MCF 10A (cell line): ENCODE data around the gene MAMDC4. TPM values are rescaled to one million over a fixed set of nuclear protein-coding genes. Genes with fewer than 3 reads are reported as not detected.
"Not testable (repeated sequence)": the region's sequence is repeated elsewhere in the genome, so short reads cannot be mapped to it uniquely, and the experiment has no call there.

ENCODE experiments used
- BruUV-seq: library from RNA; stranded (reverse); fragments of 400-500 nt; replicated peaks from 2 replicates; lab custom pipeline; 2021; lab: Mats Ljungman, UMichigan
- CTCF ChIA-PET: fragments of 300-600 bp; sonication (Branson Sonifier 250); formaldehyde crosslinking; extraction: SDS; loops from one replicate; lab custom pipeline; 2021; ENCODE audit warnings: antibody characterized with exemption, inconsistent platforms; lab: Yijun Ruan, JAX
- POLR2A ChIA-PET: fragments of 300-600, 350-650 bp; sonication (Branson Sonifier 250); formaldehyde crosslinking; extraction: SDS; loops from one replicate; lab custom pipeline; 2020; ENCODE audit warnings: antibody characterized with exemption, inconsistent platforms; lab: Yijun Ruan, JAX
- DNase-seq: peaks from one replicate; pipeline ENCODE4 v3.0.0-alpha.2; 2018; ENCODE audit not compliant: unreplicated experiment
- H3K27ac Mint-ChIP-seq: one replicate; pipeline ENCODE4 v1.8.0; 2022; ENCODE audit warnings: mild to moderate bottlenecking, low read depth, mixed read lengths; ENCODE audit not compliant: unreplicated experiment
- H3K27me3 Mint-ChIP-seq: one replicate; pipeline ENCODE4 v1.8.0; 2022; ENCODE audit warnings: mixed read lengths; ENCODE audit not compliant: insufficient read depth, unreplicated experiment
- H3K36me3 Mint-ChIP-seq: one replicate; pipeline ENCODE4 v1.8.0; 2022; ENCODE audit warnings: mild to moderate bottlenecking, moderate library complexity, mixed read lengths; ENCODE audit not compliant: insufficient read depth, unreplicated experiment
- H3K4me1 Mint-ChIP-seq: one replicate; pipeline ENCODE4 v1.8.0; 2022; ENCODE audit warnings: mixed read lengths; ENCODE audit not compliant: insufficient read depth, unreplicated experiment
- H3K4me3 Mint-ChIP-seq: one replicate; pipeline ENCODE4 v1.8.0; 2022; ENCODE audit warnings: mild to moderate bottlenecking, moderate library complexity, mixed read lengths; ENCODE audit not compliant: unreplicated experiment
- H3K9me3 Mint-ChIP-seq: one replicate; pipeline ENCODE4 v1.8.0; 2022; ENCODE audit warnings: mixed read lengths; ENCODE audit not compliant: unreplicated experiment
- intact Hi-C: fragments of 100-400 bp; cut with micrococcal nuclease; formaldehyde crosslinking; loops from 2 replicates; pipeline ENCODE4 v1.14.1; 2022
- total RNA-seq: library from RNA; stranded (reverse); gene quantifications from 2 replicates; pipeline ENCODE4 v1.2.3, GENCODE V29; 2022
- TF ChIP-seq, protein P1 (sequence below): fragments of 200-600 bp; IDR thresholded peaks from one replicate; pipeline ENCODE4 v1.8.0; 2022; ENCODE audit warnings: antibody characterized with exemption, mild to moderate bottlenecking; ENCODE audit not compliant: unreplicated experiment

The MAMDC4 gene
- total RNA-seq, 1 experiment from 2014 or later: 14.1 TPM

DNA sequence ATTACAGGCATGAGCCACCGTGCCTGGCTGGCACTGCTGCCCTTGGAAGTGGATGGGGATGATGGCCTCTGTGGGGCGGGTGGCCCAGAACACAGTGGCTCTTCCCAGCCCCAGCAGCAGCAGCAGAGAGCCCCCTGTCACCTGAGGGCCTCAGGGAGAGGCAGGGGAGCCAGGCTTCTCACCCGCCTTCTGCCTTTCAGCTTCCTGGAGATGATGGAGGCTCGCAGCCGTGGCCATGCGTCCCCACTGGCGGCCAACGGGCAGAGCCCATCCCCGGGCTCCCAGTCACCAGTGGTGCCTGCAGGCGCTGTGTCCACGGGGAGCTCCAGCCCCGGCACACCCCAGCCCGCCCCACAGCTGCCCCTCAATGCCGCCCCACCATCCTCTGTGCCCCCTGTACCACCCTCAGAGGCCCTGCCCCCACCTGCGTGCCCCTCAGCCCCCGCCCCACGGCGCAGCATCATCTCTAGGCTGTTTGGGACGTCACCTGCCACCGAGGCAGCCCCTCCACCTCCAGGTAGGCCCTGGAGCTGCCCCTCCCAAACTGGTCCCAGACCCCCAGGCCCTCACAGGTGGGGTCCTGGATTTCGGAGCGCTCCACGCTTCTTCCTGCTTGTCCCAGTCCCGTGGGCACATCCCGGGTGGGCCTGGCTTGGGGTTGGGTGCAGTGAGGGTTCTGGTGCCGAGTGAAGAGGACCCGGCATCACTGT is 14.8 kb upstream of the MAMDC4 start:
- intact Hi-C loops: no loop called here
- Mint-ChIP-seq H3K9me3 (no peaks in the 10 kb centered on the region), H3K4me3 (no peak overlapping the region), H3K27ac (no peak overlapping the region), H3K27me3 (no peaks in the 10 kb centered on the region), H3K4me1 (peaks cover 18% of the 10 kb centered on the region), H3K36me3 (peaks cover 48% of the 10 kb centered on the region)
- POLR2A ChIA-PET: interaction anchor here (0.9 kb wide), 1 partner anchor 28 kb away, joined by 4 read pairs; no protein-coding TSS in a partner anchor
- DNase-seq: no peak
- TF ChIP-seq, protein P1, sequence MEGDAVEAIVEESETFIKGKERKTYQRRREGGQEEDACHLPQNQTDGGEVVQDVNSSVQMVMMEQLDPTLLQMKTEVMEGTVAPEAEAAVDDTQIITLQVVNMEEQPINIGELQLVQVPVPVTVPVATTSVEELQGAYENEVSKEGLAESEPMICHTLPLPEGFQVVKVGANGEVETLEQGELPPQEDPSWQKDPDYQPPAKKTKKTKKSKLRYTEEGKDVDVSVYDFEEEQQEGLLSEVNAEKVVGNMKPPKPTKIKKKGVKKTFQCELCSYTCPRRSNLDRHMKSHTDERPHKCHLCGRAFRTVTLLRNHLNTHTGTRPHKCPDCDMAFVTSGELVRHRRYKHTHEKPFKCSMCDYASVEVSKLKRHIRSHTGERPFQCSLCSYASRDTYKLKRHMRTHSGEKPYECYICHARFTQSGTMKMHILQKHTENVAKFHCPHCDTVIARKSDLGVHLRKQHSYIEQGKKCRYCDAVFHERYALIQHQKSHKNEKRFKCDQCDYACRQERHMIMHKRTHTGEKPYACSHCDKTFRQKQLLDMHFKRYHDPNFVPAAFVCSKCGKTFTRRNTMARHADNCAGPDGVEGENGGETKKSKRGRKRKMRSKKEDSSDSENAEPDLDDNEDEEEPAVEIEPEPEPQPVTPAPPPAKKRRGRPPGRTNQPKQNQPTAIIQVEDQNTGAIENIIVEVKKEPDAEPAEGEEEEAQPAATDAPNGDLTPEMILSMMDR: no peak
- CTCF ChIA-PET: no interaction called here
- BruUV-seq: no TSS peak

DNA sequence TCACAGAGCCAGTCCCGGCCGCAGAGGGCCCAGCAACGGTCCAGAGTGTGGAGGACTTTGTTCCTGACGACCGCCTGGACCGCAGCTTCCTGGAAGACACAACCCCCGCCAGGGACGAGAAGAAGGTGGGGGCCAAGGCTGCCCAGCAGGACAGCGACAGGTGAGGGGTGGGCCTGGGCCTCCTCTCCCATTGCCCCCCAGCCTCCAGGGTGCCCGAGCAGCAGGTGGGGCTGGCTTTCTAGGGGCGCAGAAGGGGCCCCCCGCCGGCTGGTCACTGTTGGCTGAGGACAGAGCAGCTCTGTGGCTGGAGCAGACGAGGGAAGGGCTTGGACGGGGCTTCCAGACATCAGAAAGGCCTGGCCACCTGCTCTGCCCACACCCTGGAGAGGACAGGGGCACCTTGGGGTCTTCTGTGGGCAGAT is 14.3 kb upstream of the MAMDC4 start:
- H3K27me3 Mint-ChIP-seq, H3K27ac Mint-ChIP-seq, DNase-seq, H3K9me3 Mint-ChIP-seq, BruUV-seq, H3K4me3 Mint-ChIP-seq, intact Hi-C loops: not testable (repeated sequence)
- peaks cover 18% of the 10 kb centered on the region for H3K4me1 Mint-ChIP-seq
- POLR2A ChIA-PET: interaction anchor here (0.9 to 1.4 kb wide), 2 partner anchors 29 to 36 kb away, joined by 3 to 4 read pairs; no protein-coding TSS in a partner anchor
- CTCF ChIA-PET: interaction anchor here (0.6 to 0.7 kb wide), 2 partner anchors 46 to 245 kb away, joined by 3 read pairs; no protein-coding TSS in a partner anchor
- H3K36me3 Mint-ChIP-seq: peaks cover 51% of the 10 kb centered on the region

DNA sequence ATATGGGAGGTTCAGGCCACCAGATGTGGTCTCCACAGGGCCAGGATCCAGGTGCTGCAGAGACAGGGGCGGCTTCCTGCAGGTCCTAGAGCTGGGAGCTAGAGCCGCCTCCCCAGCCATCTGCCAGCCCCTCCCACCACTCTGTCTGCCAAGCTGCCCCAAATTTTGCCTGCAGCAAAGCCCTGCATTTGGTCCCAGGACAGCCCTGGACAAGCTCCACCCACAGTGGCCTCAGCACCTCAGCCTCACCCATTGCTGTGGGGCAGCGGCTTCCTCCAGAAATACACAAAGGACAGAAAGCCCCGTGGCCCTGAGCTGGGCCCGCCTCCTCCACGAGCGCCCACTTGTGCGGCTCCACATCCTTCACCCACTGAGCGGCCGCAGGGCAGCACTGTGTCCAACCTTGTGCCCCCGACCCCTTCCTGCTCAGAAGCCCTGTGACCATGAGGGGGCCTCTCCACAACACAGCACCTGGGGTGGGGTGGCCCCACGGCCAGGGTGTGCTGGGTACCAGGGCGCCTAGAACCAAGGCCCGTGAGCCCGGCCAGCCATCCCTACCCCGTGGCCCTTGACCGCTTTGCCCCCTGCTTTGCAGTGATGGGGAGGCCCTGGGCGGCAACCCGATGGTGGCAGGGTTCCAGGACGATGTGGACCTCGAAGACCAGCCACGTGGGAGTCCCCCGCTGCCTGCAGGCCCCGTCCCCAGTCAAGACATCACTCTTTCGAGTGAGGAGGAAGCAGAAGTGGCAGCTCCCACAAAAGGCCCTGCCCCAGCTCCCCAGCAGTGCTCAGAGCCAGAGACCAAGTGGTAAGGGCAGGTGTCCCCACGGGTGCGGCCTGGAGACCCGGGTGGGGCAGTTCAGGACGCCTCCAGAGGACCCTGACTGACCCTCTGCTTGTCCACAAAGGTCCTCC is 13.6 kb upstream of the MAMDC4 start:
- no TSS peak for BruUV-seq
- Mint-ChIP-seq H3K36me3 (peaks cover 51% of the 10 kb centered on the region), H3K9me3 (no peaks in the 10 kb centered on the region), H3K4me1 (peaks cover 18% of the 10 kb centered on the region), H3K27ac (no peak overlapping the region), H3K4me3 (no peak overlapping the region), H3K27me3 (no peaks in the 10 kb centered on the region)
- POLR2A ChIA-PET: interaction anchor here (0.9 to 1.8 kb wide), 3 partner anchors 10 to 37 kb away, joined by 3 to 5 read pairs (median 4); no protein-coding TSS in a partner anchor
- intact Hi-C loops: no loop called here
- TF ChIP-seq, protein P1: no peak
- no peak for DNase-seq
- CTCF ChIA-PET: interaction anchor here (0.6 to 0.7 kb wide), 2 partner anchors 45 to 244 kb away, joined by 3 read pairs; no protein-coding TSS in a partner anchor

- no TSS peak for BruUV-seq
- peaks cover 51% of the 10 kb centered on the region for H3K36me3 Mint-ChIP-seq
- intact Hi-C loops: loop anchor here (10.0 kb wide), 1 partner anchor 105 kb away; the partner anchor contains the start of genes C8G and FBXW5
- H3K4me3 Mint-ChIP-seq: no peak overlapping the region
- POLR2A ChIA-PET: interaction anchor here (1.0 to 1.8 kb wide), 3 partner anchors 9 to 38 kb away, joined by 3 to 5 read pairs (median 3); no protein-coding TSS in a partner anchor
- peak overlapping the region; percentile 4 for H3K27ac Mint-ChIP-seq
- CTCF ChIA-PET: interaction anchor here (1.0 to 1.1 kb wide), 2 partner anchors 24 to 196 kb away, joined by 3 read pairs; no protein-coding TSS in a partner anchor
- DNase-seq: no peak
- no peaks in the 10 kb centered on the region for H3K9me3 Mint-ChIP-seq
- no peaks in the 10 kb centered on the region for H3K27me3 Mint-ChIP-seq
- H3K4me1 Mint-ChIP-seq: peaks cover 18% of the 10 kb centered on the region
- TF ChIP-seq, protein P1: no peak
These were observed 12.7 kb upstream of the MAMDC4 start for GRCh38 chr9:136839229-136840139.
